T47D (cell line): ENCODE measurements around the gene BNC2.

Experiments used
- DNase-seq, 2 experiments: peaks; one replicate each; pipeline versions ENCODE4 v3.0.0 to v3.0.0-alpha.2; 2011 to 2012; ENCODE audit warnings: low read depth in 1 of 2, low spot score in 1 of 2
- JUND ChIP-seq: IDR thresholded peaks from 2 replicates; pipeline ENCODE4 v1.6.1; 2012; ENCODE audit warnings: low read depth
- in situ Hi-C: cut with HindIII; loops from 2 replicates; pipeline ENCODE4 v1.10.0; 2016; ENCODE audit warnings: low sequenced_read_pairs, low pct_unique_long_range_greater_than_20kb

The BNC2 gene

DNA sequence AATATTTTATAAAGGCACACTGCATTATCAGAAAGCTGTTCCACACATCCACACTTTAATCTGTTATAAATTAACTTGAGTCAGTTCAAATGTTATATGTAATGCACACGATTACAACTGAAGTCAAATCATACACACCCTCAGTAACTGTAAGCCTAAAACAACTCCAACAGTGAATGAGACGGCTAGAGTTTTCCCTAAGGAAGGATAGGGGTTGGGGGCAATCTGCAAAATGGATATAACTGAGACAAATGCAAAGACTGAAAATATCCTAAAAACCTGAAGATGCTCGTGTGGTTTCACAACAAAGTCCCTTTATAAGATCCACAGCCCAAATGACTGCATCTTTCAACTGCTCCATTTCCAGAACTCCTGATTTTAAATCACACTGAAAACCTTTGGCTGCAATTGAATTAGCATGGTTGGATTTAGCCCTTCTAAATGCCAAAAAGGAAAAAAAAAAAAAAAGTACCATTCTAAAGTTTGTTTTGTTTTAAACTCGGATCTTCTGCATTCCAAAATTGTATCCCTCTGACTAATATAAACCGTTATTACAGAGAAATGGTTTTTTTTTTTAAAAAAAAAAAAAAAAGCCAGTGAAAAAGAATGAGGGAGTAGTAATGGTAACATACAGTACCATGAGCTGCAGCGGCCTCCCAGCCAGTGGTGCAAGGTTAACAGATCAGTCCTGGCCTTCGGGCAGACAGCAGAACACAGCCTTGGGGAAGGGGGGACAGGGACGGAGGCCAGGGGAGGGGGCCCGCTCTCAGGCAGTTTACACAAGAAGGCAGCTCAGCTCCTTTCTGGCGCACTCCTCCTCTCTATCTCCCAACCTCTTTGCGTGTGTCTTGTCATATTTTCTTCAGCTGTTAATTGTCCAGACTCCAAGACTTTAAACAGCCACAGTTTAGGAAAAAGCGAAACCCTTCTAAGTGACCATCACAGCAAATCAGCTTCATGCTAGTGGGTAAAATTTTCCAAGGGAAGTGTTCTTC, 166.1 kb downstream of the BNC2 start:
- no peak for DNase-seq
- in situ Hi-C loops: no loop called here
- no peak for TF ChIP-seq JUND

DNA sequence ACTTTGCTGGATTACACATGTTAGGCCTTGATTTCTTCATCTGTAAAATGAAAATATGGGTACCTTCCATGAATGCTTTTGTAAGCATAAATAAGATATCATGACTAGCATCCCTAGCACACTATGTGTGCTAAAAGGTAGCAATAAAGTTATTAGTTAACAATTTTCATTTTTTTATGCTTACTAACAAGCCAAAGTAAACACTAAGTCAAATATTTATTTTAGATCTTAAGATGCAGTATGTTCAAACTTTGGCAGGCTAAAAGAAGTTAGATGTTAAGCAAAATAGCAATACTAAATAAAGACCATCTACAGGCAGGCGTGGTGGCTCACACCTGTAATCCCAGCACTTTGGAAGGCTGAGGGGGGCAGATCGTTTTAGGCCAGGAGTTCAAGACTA, 169.1 kb downstream of the BNC2 start:
- no peak for DNase-seq
- TF ChIP-seq JUND: no peak
- in situ Hi-C loops: no loop called here

GRCh38 chr9:16693616-16694015, 176.9 kb downstream of the BNC2 start:
- no peak for DNase-seq
- in situ Hi-C loops: no loop called here
- no peak for TF ChIP-seq JUND

DNA sequence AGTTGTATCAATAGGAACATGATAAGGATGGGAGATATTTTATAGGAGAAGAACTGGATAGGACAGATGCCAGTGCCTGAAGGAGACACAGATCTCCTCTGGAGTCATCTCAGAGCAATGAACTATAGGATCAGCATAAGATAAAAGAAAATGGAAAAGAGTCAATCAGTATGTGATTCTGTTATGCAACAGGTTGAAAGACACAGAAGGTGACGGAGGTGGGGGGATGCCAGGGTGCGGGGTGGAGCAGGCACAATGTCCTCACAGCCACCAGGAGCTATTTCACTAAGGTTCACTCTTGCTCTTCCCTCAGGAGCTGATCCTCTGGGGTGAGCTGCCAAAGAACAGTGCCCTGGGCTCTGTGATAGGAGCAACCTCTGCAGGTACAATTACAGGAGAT, 179.8 kb downstream of the BNC2 start:
- in situ Hi-C loops: no loop called here
- no peak for DNase-seq
- TF ChIP-seq JUND: no peak

DNA sequence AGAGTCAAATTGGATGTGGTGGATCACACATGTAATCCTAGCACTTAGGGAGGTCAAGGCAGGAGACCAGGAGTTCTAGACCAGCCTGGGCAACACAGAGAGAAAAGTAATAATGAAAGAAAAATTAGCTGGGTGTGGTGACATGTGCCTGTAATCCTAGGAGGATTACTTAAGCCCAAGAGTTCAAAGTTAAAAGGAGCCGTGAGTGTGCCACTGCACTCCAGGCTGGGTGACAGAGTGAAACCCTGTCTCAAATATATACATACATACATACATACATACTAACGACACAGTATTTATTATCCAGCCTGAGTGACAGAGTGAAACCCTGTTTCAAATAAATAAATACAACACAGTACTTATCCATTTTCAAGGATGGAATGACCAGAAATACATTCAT, 180.3 kb downstream of the BNC2 start:
- in situ Hi-C loops: no loop called here
- DNase-seq: no peak
- TF ChIP-seq JUND: no peak

DNA sequence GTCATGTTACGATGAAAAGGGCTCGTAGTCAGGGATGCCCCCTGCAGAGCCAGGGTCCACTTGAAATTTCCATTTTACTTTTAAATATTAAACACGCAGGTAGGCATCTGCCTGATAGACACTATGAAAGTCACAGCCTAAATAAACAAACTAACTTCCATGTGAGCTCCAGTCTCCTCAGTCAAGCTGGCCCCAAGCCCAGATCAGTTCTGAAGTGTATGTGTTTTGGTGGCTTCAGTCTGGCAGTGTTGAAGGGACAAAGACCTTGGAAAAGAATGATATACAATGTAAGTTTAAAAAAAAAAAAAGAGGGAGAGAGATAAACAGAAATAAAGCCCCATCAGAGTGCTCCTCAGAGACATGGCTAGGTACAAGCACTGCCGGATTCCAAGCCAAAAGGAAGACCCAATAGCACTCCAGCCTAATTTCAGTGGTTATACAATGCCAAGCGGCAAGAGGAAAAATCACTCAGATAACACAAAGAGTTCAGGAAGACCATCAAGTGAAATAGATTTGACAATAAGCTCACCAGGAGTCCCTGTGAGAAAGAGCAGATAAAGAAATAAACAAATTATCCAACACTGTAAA, 181.0 kb downstream of the BNC2 start:
- TF ChIP-seq JUND: no peak
- DNase-seq: no peak
- in situ Hi-C loops: no loop called here

GRCh38 chr9:16688814-16689213, 181.7 kb downstream of the BNC2 start:
- no peak for TF ChIP-seq JUND
- no peak for DNase-seq
- in situ Hi-C loops: no loop called here

DNA sequence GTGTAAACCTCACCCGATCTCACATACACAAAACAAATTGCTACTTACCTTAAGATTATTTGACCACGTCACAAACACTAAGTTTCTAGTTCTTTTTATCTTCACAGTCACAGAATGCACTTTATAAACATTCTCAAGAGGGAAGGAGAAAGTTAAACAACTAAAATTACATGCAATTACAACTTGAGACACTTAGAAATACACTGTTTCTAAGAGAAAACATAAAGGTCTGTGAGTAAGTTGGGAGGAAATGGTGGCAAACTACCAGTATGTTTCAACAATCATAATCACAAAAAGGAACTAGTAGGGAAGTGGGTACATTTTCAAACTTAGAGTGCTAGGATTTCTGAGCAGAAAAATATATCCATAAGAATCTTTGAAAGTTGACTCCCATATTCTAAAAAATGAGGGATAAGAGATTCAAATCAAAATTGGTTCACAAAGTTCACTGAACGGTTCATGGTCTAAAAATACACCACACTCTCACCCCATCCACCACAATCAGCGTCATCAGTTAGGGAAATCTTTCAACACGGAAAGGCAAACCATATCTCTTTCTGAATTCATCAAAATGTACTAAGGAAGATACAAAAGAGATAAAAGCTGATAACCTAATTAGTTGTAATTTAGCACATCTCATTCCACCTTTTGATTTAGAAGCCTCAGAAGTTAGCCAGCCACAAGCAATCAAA, 182.6 kb downstream of the BNC2 start:
- in situ Hi-C loops: no loop called here
- TF ChIP-seq JUND: no peak
- no peak for DNase-seq

- TF ChIP-seq JUND: no peak
- DNase-seq: no peak
- in situ Hi-C loops: no loop called here
These were observed 187.1 kb downstream of the BNC2 start for GRCh38 chr9:16683326-16683725.

- in situ Hi-C loops: no loop called here
- DNase-seq: no peak
- TF ChIP-seq JUND: no peak
These were observed 188.2 kb downstream of the BNC2 start for GRCh38 chr9:16682273-16682672.

GRCh38 chr9:16681652-16681987, 188.8 kb downstream of the BNC2 start:
- in situ Hi-C loops: no loop called here
- TF ChIP-seq JUND: no peak
- no peak for DNase-seq

GRCh38 chr9:16680975-16681651, 189.4 kb downstream of the BNC2 start:
- no peak for TF ChIP-seq JUND
- in situ Hi-C loops: no loop called here
- no peak for DNase-seq
